B cell (primary cell): Measurements from ENCODE around the gene RPP25L. TPM values are rescaled to one million over a fixed set of nuclear protein-coding genes. Genes with fewer than 3 reads are reported as not detected.

ENCODE experiments used
- ATAC-seq: fragments of 200-7000 bp; cut with Tn5 transposase; one replicate; pipeline ENCODE4 v1.10.0; 2021; ENCODE audit warnings: low read depth, mild to moderate bottlenecking, moderate number of reproducible peaks, moderate library complexity
- CTCF ChIA-PET: fragments of 350-600 bp; sonication (Branson Sonifier 250); formaldehyde crosslinking; loops from one replicate; lab custom pipeline; 2021; ENCODE audit warnings: antibody characterized with exemption, inconsistent platforms; lab: Charles Lee
- POLR2A ChIA-PET: fragments of 350-600 bp; sonication (Branson Sonifier 250); formaldehyde crosslinking; loops from one replicate; lab custom pipeline; 2021; ENCODE audit warnings: antibody characterized with exemption; lab: Charles Lee
- DNase-seq: peaks from one replicate; pipeline ENCODE4 v3.0.0; 2013
- H2AFZ ChIP-seq: 2 replicates; pipeline ENCODE4 v1.6.1; 2012; ENCODE audit warnings: mild to moderate bottlenecking, low read depth, low read length; ENCODE audit not compliant: insufficient read depth, poor library complexity, severe bottlenecking
- H3K27ac ChIP-seq, 2 donors: 1 replicate in 1 of 2; 2 replicates in 1 of 2; pipeline ENCODE4 v1.5.1; 2012 to 2013; ENCODE audit warnings: low read length in 2 of 2, mild to moderate bottlenecking in 2 of 2, moderate library complexity in 1 of 2
- H3K27me3 ChIP-seq, 4 experiments: fragments of 200-600 bp in 1 of 4; sonication (generic) in 1 of 4; replicated peaks in 1 of 4; 1 replicate in 2 of 4; 2 replicates in 2 of 4; pipeline versions ENCODE4 v1.6.1 to v1.7.0; 2013 to 2016; ENCODE audit warnings: low read length in 3 of 4, mild to moderate bottlenecking in 2 of 4, mixed read lengths in 1 of 4, moderate library complexity in 1 of 4; ENCODE audit not compliant: insufficient read depth in 4 of 4, control insufficient read depth in 3 of 4; ENCODE audit errors: control extremely low read depth in 1 of 4
- H3K36me3 ChIP-seq, 2 experiments: replicated peaks in 1 of 2; 1 replicate in 1 of 2; 2 replicates in 1 of 2; pipeline versions ENCODE4 v1.6.1 to v1.7.1; 2013; ENCODE audit warnings: low read length in 1 of 2; ENCODE audit not compliant: insufficient read depth in 2 of 2, control insufficient read depth in 1 of 2; ENCODE audit errors: control extremely low read depth in 1 of 2, extremely low read depth in 1 of 2
- H3K4me1 ChIP-seq, 2 donors: fragments of 200-600 bp in 1 of 2; sonication (generic) in 1 of 2; 1 replicate in 1 of 2; 2 replicates in 1 of 2; pipeline versions ENCODE4 v1.5.1 to v1.6.1; 2013 to 2017; ENCODE audit warnings: low read length in 2 of 2; ENCODE audit not compliant: control insufficient read depth in 2 of 2, insufficient read depth in 2 of 2
- H3K4me2 ChIP-seq: replicated peaks from 2 replicates; pipeline ENCODE3; 2012; ENCODE audit warnings: mild to moderate bottlenecking, low read depth, low read length; ENCODE audit not compliant: poor library complexity, severe bottlenecking
- H3K4me3 ChIP-seq, 5 experiments: fragments of 200-600 bp in 1 of 5; sonication (generic) in 1 of 5; 1 replicate in 3 of 5; 2 replicates in 2 of 5; pipeline versions ENCODE4 v1.5.1 to v1.7.0; 2011 to 2016; ENCODE audit warnings: low read length in 4 of 5, mild to moderate bottlenecking in 4 of 5, low read depth in 2 of 5, control low read depth in 1 of 5, moderate library complexity in 1 of 5; ENCODE audit not compliant: insufficient read depth in 1 of 5; ENCODE audit errors: control extremely low read depth in 1 of 5, extremely low read depth in 1 of 5
- H3K79me2 ChIP-seq: fragments of 200-600 bp; sonication (generic); one replicate; pipeline ENCODE4 v1.6.0; 2016; ENCODE audit warnings: low read length; ENCODE audit not compliant: control insufficient read depth, insufficient read depth
- H3K9ac ChIP-seq: fragments of 200-600 bp; sonication (generic); 2 replicates; pipeline ENCODE4 v1.6.1; 2017; ENCODE audit warnings: mild to moderate bottlenecking, low read length, moderate library complexity
- H3K9me3 ChIP-seq, 3 donors: one replicate each; pipeline versions ENCODE4 v1.6.1 to v1.7.1; 2013; ENCODE audit warnings: low read length in 2 of 3; ENCODE audit not compliant: control insufficient read depth in 2 of 3, insufficient read depth in 1 of 3; ENCODE audit errors: control extremely low read depth in 1 of 3
- H4K20me1 ChIP-seq: 2 replicates; pipeline ENCODE4 v1.6.0; 2012; ENCODE audit warnings: mild to moderate bottlenecking, low read length; ENCODE audit not compliant: insufficient read depth, control insufficient read depth, poor library complexity, severe bottlenecking
- H3K27ac Mint-ChIP-seq: one replicate; pipeline ENCODE4 v1.8.0; 2021; ENCODE audit warnings: mixed read lengths
- H3K27me3 Mint-ChIP-seq: one replicate; pipeline ENCODE4 v1.8.0; 2021; ENCODE audit warnings: mixed read lengths
- H3K4me1 Mint-ChIP-seq: one replicate; pipeline ENCODE4 v1.8.0; 2021; ENCODE audit warnings: mixed read lengths
- H3K4me3 Mint-ChIP-seq: one replicate; pipeline ENCODE4 v1.8.0; 2021; ENCODE audit warnings: mixed read lengths
- H3K9me3 Mint-ChIP-seq: one replicate; pipeline ENCODE4 v1.8.0; 2022; ENCODE audit warnings: mixed read lengths; ENCODE audit not compliant: insufficient read depth
- EZH2 ChIP-seq: IDR thresholded peaks from 2 replicates; pipeline ENCODE4 v1.6.1; 2012; ENCODE audit warnings: borderline replicate concordance, low read depth, mild to moderate bottlenecking, moderate library complexity, low read length; ENCODE audit not compliant: insufficient read depth, poor library complexity, severe bottlenecking
- WGBS: methylation state at CpG from one replicate; pipeline ENCODE4 v1.1.5; 2013; ENCODE audit warnings: missing lambda C conversion rate; ENCODE audit not compliant: insufficient coverage; 5-methylcytosine and 5-hydroxymethylcytosine counted together
- intact Hi-C: fragments of 100-400 bp; cut with micrococcal nuclease; formaldehyde crosslinking; loops from one replicate; pipeline ENCODE4 v1.10.0; 2022
- polyA plus RNA-seq: library from polyadenylated mRNA; depleted of rRNA; stranded (reverse); fragments of >200 nt; gene quantifications from 2 replicates; pipeline ENCODE4 v1.2.3, GENCODE V29; 2012
- total RNA-seq, 2 donors: library from RNA; stranded (reverse); fragments of 120-200 nt in 1 of 2; gene quantifications; 1 replicate in 1 of 2; 2 replicates in 1 of 2; pipeline versions ENCODE4 v1.2.3 to v1.2.4, GENCODE V29; 2013 to 2022
- TF ChIP-seq, protein P1 (sequence below): fragments of 200-600 bp; IDR thresholded peaks from one replicate; pipeline ENCODE4 v1.8.0; 2022; ENCODE audit warnings: antibody characterized with exemption, mild to moderate bottlenecking

Gene RPP25L
- total and polyA plus RNA-seq, 2 donors (not counting 1 experiment from before 2014, with no cell fraction given), result 20.2 to 27.0 TPM

DNA sequence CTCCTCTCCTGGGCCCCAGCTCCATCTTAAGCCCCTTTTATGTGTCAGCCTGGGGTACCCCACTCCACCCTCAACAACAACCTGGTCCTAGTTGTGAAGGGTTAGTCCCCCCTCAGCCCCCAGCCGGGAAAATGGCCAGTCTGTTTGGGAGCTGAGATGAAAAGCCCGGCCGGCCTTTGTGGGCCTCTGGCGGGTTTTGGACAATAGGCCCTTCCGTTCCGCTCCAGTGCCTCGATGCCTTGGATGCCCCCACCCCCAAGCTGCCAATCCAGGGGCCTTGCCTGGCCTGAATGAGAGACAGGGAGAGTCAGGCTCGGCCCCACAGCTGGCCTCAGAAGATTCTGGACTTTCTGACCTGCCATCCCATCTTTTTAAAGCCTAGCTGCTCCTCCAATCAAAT, 31.5 kb downstream of the RPP25L start:
- intact Hi-C loops, result no loop called here
- Mint-ChIP-seq H3K27me3 (peaks cover 81% of the 10 kb centered on the region), H3K4me1 (peaks cover 13% of the 10 kb centered on the region), H3K9me3 (no peaks in the 10 kb centered on the region), H3K27ac (no peak overlapping the region), H3K4me3 (no peak overlapping the region)
- peaks cover 8 to 15% of the 10 kb centered on the region in 2 donors for H3K4me1 ChIP-seq
- TF ChIP-seq, protein P1, sequence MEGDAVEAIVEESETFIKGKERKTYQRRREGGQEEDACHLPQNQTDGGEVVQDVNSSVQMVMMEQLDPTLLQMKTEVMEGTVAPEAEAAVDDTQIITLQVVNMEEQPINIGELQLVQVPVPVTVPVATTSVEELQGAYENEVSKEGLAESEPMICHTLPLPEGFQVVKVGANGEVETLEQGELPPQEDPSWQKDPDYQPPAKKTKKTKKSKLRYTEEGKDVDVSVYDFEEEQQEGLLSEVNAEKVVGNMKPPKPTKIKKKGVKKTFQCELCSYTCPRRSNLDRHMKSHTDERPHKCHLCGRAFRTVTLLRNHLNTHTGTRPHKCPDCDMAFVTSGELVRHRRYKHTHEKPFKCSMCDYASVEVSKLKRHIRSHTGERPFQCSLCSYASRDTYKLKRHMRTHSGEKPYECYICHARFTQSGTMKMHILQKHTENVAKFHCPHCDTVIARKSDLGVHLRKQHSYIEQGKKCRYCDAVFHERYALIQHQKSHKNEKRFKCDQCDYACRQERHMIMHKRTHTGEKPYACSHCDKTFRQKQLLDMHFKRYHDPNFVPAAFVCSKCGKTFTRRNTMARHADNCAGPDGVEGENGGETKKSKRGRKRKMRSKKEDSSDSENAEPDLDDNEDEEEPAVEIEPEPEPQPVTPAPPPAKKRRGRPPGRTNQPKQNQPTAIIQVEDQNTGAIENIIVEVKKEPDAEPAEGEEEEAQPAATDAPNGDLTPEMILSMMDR, result no peak
- no peak for TF ChIP-seq EZH2
- H3K9ac ChIP-seq, result no peak overlapping the region
- H3K27ac ChIP-seq, result no peak overlapping the region
- peaks cover 0 to 12% (median 0%) of the 10 kb centered on the region in 3 donors for H3K9me3 ChIP-seq
- H3K4me3 ChIP-seq, result no peak overlapping the region
- CTCF ChIA-PET, result interaction anchor here (0.8 to 1.8 kb wide), 3 partner anchors 11 to 80 kb away, joined by 3 to 5 read pairs (median 4); no protein-coding TSS in a partner anchor
- H3K27me3 ChIP-seq, result peaks cover 0 to 85% (median 33%) of the 10 kb centered on the region in 4 experiments
- WGBS, result 66% methylated on average over 7 of the region's 8 CpGs
- no peaks in the 10 kb centered on the region for H3K36me3 ChIP-seq
- no peak for ATAC-seq
- H2AFZ ChIP-seq, result no peak overlapping the region
- H3K4me2 ChIP-seq, result no peak overlapping the region
- no peak for DNase-seq
- POLR2A ChIA-PET, result no interaction called here
- H3K79me2 ChIP-seq, result no peaks in the 10 kb centered on the region
- no peaks in the 10 kb centered on the region for H4K20me1 ChIP-seq

- TF ChIP-seq EZH2, result no peak
- TF ChIP-seq, protein P1, result no peak
- no peaks in the 10 kb centered on the region for H3K9me3 Mint-ChIP-seq
- no peak overlapping the region for H3K4me2 ChIP-seq
- no peaks in the 10 kb centered on the region for H3K79me2 ChIP-seq
- peaks cover 12% of the 10 kb centered on the region for H3K4me1 Mint-ChIP-seq
- no peak overlapping the region for H3K4me3 ChIP-seq
- H2AFZ ChIP-seq, result no peak overlapping the region
- peaks cover 7 to 15% of the 10 kb centered on the region in 2 donors for H3K4me1 ChIP-seq
- no peak overlapping the region for H3K9ac ChIP-seq
- ChIA-PET CTCF (interaction anchor here (0.8 to 1.8 kb wide), 3 partner anchors 12 to 80 kb away, joined by 3 to 5 read pairs (median 4); no protein-coding TSS in a partner anchor), POLR2A (no interaction called here)
- H3K27ac ChIP-seq, result no peak overlapping the region
- H3K27me3 Mint-ChIP-seq, result peaks cover 81% of the 10 kb centered on the region
- peaks cover 0 to 85% (median 34%) of the 10 kb centered on the region in 4 experiments for H3K27me3 ChIP-seq
- H3K27ac Mint-ChIP-seq, result no peak overlapping the region
- peaks cover 0 to 12% (median 0%) of the 10 kb centered on the region in 3 donors for H3K9me3 ChIP-seq
- no peaks in the 10 kb centered on the region for H3K36me3 ChIP-seq
- WGBS, result 80% methylated on average over 5 of the region's 5 CpGs
- no peaks in the 10 kb centered on the region for H4K20me1 ChIP-seq
- intact Hi-C loops, result no loop called here
- no peak overlapping the region for H3K4me3 Mint-ChIP-seq
- DNase-seq (no peak), ATAC-seq (no peak)
Measured at GRCh38 chr9:34579808-34580163, 32.1 kb downstream of the RPP25L start.
